Measurements from ENCODE around the gene OSBP2.
"Not testable (repeated sequence)": the region's sequence is repeated elsewhere in the genome, so short reads cannot be mapped to it uniquely, and the experiment has no call there.

The OSBP2 gene

GRCh38 chr22:30680991-30681770 is 13.5 kb upstream of the OSBP2 start:
- no peak for DNase-seq

GRCh38 chr22:30681831-30682230 is 12.8 kb upstream of the OSBP2 start:
- DNase-seq: no peak

- DNase-seq: no peak
Measured at GRCh38 chr22:30685178-30685577, 9.5 kb upstream of the OSBP2 start.

GRCh38 chr22:30687358-30687757 is 7.3 kb upstream of the OSBP2 start:
- no peak for DNase-seq

GRCh38 chr22:30689622-30690021 is 5.1 kb upstream of the OSBP2 start:
- DNase-seq: no peak

GRCh38 chr22:30691204-30691603 is 3.5 kb upstream of the OSBP2 start:
- no peak for DNase-seq

GRCh38 chr22:30694171-30694639 is 469 bp upstream of the OSBP2 start:
- peak; percentile 52 for DNase-seq

- DNase-seq: no peak
Measured at GRCh38 chr22:30695351-30695851, 727 bp downstream of the OSBP2 start.

GRCh38 chr22:30695871-30696655 is 1.4 kb downstream of the OSBP2 start:
- no peak for DNase-seq

- no peak for DNase-seq
Measured at GRCh38 chr22:30697975-30698374, 3.3 kb downstream of the OSBP2 start.

GRCh38 chr22:30701872-30702271 is 7.2 kb downstream of the OSBP2 start:
- DNase-seq: no peak

GRCh38 chr22:30702856-30703255 is 8.2 kb downstream of the OSBP2 start:
- no peak for DNase-seq

- no peak for DNase-seq
Measured at GRCh38 chr22:30704978-30705377, 10.3 kb downstream of the OSBP2 start.

- no peak for DNase-seq
Measured at GRCh38 chr22:30705710-30706651, 11.3 kb downstream of the OSBP2 start.

- DNase-seq: not testable (repeated sequence)
Measured at GRCh38 chr22:30709980-30710379, 15.3 kb downstream of the OSBP2 start.

GRCh38 chr22:30712094-30712493 is 17.4 kb downstream of the OSBP2 start:
- DNase-seq: no peak

GRCh38 chr22:30714062-30714461 is 19.4 kb downstream of the OSBP2 start:
- DNase-seq: no peak

- no peak for DNase-seq
Measured at GRCh38 chr22:30717331-30717921, 22.8 kb downstream of the OSBP2 start.

- DNase-seq: no peak
Measured at GRCh38 chr22:30717952-30718351, 23.3 kb downstream of the OSBP2 start.

- DNase-seq: no peak
Measured at GRCh38 chr22:30718491-30718890, 23.8 kb downstream of the OSBP2 start.

GRCh38 chr22:30718938-30719337 is 24.3 kb downstream of the OSBP2 start:
- no peak for DNase-seq

- no peak for DNase-seq
Measured at GRCh38 chr22:30720263-30720837, 25.7 kb downstream of the OSBP2 start.
